NCI-H146 (cell line): ENCODE measurements around the gene SLC25A33.
"Not testable (repeated sequence)": the region's sequence is repeated elsewhere in the genome, so short reads cannot be mapped to it uniquely, and the experiment has no call there.

Experiments
- DNase-seq: peaks from one replicate; lab custom pipeline; 2025; lab: John Stamatoyannopoulos, UW

SLC25A33 gene

GRCh38 chr1:9539165-9539828, at the start of gene SLC25A33:
Gene SLC25A33 (plus strand): TSS chr1:9539465. CDS start chr1:9539692, 227 bp downstream.
- DNase-seq: peak; percentile 91

DNA sequence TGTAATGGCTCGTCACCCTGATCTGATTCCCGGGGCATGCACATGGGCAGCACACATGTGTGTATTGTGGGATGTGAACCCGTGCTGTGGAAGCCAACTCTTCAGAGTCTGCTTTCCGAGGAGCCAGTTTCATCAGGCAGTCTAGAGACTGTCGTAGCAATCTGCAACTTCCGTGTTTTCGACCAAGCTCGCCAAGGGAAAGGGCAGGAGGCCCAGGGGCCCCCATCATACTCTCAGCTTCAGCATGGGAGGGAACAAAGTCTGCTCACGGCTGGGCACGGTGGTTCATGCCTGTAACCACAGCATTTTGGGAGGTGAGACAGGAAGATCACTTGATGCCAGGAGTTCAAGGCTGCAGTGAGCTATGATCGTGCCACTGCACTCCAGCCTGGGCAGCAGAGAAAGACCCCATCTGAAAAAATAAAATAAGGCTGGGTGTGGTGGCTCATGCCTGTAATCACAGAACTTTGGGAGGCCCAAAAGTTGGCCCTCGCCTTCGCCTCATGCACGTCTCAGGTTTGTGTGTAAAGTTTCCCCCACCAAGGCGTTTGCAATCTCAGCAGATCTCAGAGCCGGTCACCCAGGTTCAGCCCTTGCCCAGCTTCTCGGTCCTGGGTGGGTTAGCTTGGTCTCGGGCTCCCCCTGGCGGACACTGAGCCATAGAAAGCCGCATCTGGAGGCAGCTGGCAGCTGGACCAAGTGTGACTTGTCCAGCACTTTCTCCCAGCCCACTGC, 48.5 kb upstream of the SLC25A33 start:
- DNase-seq: peak; percentile 52

DNA sequence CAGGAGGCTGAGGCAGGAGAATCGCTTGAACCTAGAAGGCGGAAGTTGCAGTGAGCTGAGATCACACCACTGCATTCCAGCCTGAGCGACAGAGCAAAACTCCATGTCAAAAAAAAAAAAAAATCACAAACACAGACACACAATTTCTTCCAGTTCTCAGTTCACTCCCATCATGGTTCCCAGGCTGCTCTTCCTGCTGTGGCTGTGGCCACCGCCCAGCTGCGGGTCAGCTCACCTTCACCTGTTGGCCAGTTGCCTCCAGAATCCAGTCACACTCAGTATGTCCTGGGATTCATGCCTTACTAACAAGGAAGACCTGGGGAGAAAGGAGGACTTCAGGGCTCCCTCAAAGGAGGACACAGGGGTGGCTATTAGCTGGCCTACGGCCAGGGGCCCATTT, 45.9 kb upstream of the SLC25A33 start:
- no peak for DNase-seq

GRCh38 chr1:9494936-9495758, 44.1 kb upstream of the SLC25A33 start:
- DNase-seq: peak; percentile 43

DNA sequence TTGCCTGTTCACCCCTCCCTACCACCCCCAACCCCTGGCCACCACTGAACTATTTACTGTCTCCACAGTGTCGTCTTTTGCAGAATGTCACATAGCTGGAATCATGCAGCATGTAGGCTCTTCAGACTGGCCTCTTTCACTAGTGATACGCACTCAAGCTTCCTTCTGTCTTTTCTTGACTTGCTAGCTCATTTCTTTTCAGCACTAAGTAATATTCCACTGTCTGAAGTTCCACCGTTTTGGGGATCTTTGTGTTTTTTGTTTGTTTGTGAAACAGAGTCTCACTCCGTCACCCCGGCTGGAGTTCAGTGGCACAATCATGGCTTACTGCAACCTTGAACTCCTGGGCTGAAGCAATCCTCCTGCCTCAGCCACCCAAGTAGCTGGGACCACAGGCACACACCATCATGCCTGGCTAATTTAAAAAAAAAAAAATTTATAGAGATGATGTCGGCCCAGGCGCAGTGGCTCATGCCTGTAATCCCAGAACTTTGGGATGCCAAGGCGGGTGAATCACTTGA, 43.4 kb upstream of the SLC25A33 start:
- no peak for DNase-seq

DNA sequence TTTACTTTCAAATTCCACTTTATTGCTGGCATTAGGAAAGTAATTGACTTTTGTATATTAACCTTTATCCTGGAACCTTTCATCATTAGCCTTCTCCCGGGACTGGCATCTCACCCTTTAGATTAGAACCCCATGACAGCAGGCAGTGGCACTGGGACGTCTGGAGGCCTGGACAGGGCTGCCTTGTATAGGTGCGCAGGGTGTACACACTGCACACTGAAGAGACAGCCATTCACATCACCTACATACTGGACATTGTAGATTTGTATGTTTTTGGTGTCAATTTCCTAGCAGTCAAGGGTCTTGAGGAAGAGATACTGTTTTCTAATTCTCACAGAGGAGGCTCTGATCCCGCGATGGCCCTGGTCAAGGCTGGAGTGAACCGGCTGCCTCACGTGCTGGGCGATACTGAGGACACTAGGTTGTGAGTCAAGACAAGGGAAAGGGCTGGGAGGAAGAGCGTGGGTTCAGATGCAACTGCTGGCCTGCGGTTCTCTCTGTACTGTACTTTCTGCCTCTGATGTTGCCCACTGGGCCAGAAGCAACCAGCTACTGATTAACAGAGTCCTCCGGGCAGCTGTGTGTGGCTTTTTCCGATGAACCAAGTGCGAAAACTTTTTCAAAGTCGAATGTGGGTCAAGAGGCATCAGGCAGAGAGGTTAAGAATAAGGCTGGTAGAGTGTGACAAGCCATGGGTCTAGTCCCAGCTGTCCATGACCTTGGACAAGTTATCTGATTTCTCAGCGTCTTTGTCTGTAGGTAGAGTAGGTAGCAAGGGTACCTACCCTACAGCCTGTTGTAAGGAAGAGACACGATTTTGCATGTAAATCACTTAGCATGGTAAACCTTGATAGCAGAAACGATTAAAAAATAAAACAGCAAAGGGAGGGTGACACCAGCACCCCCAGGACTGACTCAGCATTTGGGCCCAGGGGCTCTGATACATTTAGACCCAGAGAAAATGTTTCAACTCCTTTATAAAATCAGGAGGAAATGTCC, 38.2 kb upstream of the SLC25A33 start:
- no peak for DNase-seq

GRCh38 chr1:9503001-9503675, 36.1 kb upstream of the SLC25A33 start:
- no peak for DNase-seq

- DNase-seq: peak; percentile 77
Observed at GRCh38 chr1:9505143-9505542, 34.1 kb upstream of the SLC25A33 start.

DNA sequence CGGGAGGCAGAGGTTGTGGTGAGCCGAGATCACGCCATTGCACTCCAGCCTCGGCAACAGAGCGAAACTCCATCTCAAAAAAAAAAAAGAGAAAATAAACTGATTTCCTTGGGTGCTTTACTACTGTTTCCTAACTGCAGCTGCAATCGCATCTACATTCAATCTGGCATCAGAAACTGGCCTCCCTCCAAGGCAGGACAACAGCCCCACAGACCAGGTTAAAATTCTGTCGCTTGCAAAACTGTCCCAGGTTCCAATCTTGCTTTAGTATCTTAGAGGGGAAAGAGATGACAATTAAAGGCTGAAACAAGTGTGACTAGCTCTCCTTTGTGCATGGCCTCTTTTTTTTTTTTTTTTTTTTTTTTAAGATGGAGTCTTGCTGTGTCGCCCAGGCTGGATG, 32.4 kb upstream of the SLC25A33 start:
- DNase-seq: no peak

DNA sequence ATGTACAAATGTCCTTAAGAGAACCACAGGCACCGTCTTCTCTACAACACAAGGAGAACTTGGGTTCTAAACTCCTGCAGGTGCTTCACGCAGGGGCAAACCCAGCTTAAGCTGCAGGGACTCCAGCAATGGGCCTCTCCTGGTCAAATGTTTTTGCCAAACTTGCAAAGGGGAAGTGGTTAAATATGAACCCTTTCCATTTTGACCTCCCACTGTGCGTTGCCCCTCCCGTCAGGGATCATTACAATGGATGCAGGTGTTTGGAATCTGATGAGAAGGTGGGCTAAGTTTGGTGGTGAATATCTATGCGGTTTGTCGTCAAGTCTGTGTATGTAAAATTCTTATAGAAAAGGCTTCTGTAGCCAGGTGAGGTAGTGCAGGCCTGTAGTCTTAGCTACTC, 29.1 kb upstream of the SLC25A33 start:
- no peak for DNase-seq

GRCh38 chr1:9515550-9515949, 23.7 kb upstream of the SLC25A33 start:
- not testable (repeated sequence) for DNase-seq

- DNase-seq: no peak
Observed at GRCh38 chr1:9518454-9518998, 20.7 kb upstream of the SLC25A33 start.

DNA sequence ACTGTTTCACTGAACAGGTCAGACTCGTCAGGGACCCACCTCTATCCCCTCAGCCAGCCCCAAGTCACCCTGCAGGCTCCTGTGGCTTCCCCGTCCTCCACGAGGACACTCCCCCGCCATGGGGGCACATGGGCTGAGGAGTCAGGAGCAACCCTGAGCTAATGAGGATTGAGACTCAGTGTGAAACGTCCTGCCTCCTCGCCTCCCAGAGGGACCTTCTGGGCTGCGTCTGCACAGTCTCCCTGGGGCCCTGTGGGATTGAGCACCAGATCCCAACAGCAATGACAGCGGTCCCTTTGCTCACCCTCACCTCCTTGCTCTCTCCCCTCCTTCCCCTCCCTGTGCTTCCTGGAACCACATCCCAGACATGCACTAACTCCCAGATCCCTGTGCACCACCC, 18.9 kb upstream of the SLC25A33 start:
- no peak for DNase-seq

DNA sequence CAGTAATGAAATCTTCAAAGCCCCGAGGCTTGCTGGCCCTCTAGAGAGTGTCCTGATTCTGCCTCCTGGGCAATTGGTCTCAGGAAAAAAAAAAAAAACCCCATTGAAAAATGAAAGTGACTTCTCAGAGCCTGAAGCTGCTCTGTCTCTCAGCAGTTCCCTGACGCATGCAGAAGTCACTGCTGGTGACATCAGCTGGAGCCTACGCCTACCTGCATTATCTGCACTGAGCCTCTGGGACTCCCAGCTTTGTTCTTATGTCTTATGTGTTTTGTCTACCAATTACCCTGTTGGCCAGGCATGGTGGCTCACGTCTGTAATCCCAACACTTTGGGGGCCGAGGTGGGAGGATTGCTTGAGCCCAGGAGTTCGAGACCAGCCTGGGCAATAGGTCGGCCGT, 10.1 kb upstream of the SLC25A33 start:
- no peak for DNase-seq

- no peak for DNase-seq
Observed at GRCh38 chr1:9530320-9530719, 8.9 kb upstream of the SLC25A33 start.

- no peak for DNase-seq
Observed at GRCh38 chr1:9534953-9535352, 4.3 kb upstream of the SLC25A33 start.

DNA sequence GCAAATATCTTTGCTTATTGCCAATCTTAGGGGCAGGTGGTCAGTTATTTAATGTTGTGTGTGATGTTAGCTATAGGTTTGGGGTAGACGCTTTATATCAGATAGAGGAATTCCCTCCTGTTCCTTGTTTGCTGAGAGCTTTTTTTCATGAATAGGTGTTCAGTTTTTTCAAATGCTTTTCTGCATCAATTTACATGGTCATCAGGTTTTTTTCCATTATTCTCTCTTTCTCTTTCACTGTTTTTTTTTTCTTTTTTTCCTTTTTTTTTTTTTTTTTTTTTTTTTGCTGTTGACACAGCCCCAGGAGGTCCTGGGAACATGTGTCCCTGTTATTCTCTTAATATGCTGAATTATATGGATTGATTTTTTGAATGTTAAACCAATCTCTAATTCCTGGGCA, 3.0 kb upstream of the SLC25A33 start:
- DNase-seq: no peak

GRCh38 chr1:9537863-9538668, 1.2 kb upstream of the SLC25A33 start:
- no peak for DNase-seq

GRCh38 chr1:9538669-9539164, 548 bp upstream of the SLC25A33 start:
- DNase-seq: no peak
